GM18858 (cell line): ENCODE results near the gene OXNAD1.
"Not testable (repeated sequence)": the region's sequence is repeated elsewhere in the genome, so short reads cannot be mapped to it uniquely, and the experiment has no call there.

Experiments used
- ATAC-seq: cut with Tn5 transposase; IDR thresholded peaks from one replicate; pipeline ENCODE4 v1.9.1; 2021; ENCODE audit not compliant: unreplicated experiment

OXNAD1 gene

DNA sequence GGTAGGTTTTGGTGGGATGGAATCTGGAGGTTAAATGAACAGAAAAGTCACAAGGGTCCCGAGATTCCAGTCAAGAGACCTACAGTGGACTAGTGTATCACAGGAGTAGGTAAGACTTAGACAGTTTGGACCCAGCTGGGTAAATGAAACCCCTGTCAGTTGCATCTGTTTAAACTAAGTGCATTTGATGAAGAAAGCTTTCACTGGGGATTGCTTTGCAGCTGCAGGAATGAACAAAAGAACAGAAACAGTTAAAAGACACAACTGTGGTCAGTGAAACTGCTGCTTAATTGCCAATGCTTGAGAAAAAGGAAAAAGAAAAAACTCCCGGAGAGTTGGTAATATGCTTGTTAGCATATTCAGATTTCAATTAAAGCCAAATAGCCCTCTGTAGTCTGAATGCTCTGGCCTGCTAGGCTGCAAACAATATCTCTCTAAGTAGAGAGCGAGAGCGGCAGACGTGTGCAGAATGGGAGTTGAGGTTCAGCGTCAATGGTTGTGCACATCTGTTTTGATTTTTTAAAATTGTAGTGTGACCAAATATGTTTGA, 37.1 kb downstream of the OXNAD1 start:
- ATAC-seq: no peak

DNA sequence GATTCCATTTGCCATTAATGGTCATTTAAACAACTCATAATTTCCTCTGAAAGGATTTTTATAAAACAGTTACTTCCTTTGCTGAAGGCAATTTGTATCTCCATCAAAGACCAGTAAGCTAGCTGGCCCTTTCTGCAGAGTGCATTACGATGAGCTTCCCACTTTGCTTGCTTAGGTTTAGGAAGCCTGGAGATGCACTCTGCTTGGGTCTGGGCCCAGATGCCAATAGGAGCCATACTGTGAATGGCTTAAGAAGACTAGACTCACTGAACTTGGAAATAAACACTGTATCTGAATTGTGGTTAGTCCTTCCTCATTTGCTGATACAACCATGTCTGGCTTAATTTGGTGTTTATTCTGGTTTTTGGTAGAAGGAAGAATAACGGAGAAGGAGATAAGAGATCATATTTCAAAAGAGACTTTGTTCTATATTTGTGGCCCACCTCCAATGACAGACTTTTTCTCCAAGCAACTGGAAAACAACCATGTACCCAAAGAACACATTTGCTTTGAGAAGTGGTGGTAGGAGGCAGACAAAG, 38.1 kb downstream of the OXNAD1 start:
- ATAC-seq: no peak

DNA sequence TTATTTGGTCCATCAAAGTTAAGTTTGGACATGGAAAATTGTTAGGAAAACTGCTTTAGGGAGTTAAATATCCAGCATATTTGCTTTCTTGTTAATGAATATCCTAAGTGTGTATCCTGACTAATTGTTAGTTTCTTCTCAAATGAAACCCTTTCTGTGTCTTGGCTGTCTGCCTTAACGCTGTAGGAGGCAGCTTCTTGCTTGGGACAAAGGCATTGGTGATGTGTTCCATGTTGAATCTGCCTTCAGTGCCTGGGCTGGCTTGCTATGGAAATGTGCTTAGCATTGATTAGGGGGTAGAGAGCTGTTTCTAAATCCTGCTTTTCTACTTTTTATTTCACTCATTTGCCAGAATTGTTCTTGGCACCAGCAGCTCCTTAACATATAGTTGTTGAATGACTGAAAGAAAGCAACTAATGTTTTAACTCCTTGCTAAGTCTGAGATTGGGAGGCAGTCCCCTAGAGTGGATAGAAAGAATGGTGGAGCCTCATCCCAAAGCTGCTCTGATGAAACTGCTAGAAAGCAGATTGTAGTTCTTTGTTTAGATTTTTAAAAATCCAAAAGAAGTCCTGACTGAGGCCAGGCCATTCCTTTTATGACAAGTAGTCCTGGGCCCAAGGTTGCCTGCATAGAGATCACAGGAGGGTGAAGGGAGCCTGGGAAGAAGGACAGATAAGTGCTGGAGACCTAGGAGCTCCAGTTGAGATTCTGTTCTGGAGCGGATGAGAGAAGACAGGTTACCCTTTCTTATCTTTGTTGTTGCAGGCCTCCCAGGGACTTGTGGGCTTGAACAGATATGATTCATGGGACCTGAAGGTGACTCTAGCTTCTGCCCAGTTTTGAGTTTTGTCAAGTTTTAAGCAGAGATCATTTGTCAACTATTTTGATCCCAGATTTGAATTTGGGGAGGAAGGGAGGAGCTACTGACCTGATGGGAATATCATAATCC, 39.3 kb downstream of the OXNAD1 start:
- ATAC-seq: no peak

DNA sequence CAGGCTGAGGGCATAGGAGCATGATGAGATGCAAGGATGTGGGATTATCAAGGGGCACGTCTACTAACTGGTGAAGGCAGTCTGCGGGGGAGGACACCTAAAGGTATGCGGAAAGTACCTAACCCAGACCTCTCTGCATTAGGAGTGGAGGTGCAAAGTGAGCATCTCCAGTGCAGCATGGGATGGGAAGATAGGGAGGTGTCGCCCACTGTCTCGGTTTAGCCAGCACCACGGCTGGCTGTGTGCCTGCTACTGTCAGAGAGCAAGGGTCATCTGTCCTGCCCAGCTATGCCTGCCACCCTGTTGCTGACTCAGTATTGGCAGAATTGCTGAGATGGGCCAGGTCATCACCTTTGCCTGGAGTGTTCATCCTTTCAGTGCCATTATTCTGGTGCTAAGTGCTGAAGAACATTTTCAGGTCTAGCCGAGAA, 40.1 kb downstream of the OXNAD1 start:
- ATAC-seq: no peak

DNA sequence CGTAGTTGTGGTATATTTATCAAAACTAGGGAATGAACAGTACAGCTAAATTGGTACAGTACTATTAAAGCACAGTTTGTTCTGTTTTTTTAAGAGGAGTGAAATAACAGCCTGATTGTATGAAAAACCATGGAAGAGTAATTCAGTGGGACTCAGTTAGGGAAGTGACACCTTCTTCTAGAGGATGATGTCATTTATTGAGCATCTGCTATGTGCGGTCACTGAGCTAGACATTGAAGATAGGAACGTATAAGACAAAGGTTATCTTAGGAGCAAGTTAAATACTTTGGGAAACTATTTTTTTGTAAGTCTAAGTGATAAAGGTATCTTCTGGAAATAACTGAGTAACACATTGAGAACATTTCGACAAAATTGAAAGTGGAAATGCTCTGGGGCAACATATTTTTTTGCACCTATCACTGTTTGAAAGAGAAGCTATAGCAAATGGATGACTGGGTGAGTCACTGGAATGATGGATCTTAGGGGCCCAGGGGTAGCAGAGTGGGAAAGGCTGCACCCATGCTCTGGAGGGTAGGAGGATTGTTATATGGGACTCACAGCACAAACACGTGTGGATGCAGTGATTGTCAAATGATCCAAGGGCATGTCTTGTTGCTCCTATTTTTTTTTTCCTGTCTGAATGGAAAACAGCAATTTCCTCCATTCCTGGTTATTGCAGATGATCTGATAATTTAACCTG, 43.0 kb downstream of the OXNAD1 start:
- no peak for ATAC-seq

DNA sequence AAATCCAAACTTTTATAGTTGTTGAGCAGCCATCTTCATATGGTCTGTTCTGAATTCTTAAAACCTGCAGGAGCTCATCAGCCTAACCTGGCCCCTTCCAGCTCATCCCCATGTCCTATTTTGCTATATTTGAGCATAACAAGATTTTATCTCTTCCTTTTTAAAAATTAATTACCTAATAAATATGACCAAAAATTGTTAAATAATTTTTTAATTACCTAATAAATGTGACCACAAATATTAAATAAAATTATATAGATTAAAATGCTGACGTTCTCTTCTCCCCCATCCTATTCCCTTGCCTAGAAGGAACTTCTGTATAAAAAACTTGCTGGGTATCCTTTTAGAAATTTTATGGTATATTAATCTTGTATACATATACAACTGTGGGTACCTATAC, 43.7 kb downstream of the OXNAD1 start:
- no peak for ATAC-seq

DNA sequence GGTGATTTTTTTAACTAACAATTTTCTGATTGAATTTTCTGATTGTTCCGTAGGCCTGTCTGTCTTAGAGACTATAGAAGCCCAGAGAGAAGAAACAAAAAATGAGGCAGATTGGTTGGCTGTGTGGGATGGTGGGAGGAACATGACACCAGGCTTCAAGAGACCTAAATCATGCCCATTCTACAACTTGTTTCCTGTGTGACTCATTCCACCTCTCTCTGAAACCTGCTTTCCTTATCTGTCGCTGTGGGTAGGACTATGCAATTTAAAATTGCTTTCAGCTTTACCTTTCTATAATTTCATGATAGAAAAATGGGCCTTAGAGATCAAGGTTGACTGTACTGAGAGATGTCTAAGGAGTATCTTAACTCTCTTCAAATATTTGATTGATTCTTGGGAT, 44.5 kb downstream of the OXNAD1 start:
- peak; percentile 79 for ATAC-seq

DNA sequence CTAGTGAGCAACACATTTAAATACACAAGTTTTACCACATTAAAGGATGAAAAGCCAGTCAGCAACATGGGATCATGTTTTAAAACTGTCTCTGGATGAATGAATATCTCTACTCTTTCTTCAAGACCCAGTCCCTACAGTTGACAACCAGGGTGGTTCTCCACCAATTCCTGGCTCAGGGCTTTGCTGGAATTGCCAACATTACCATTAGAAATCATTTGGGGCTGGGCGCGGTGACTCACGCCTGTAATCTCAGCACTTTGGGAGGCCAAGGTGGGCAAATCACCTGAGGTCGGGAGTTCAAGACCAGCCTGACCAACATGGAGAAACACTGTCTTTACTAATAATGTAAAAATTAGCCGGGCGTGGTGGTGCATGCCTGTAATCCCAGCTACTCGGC, 45.5 kb downstream of the OXNAD1 start:
- not testable (repeated sequence) for ATAC-seq

DNA sequence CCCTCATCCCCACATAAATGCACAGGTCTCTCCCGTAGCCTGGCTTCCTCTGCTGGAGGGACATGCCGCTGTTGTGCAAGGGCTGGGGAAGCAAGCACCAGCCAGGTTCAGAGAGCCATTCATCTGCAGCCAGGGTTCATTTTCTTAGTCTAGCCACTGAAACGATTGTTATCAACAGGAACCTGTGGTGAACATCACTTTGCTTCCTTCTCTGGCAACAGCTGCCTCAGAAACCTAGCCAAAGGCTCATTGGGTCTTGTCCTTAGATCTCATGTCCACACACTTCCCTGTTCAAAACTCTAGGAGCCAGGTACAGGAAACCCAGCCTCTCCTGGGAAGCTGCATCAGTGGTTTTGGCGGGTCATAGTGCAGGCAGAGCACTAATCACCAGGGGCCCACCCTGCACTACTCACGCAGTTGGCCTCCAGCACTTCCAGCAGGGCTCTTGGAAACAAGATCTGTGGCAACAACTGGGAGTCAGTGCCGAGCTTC, 47.0 kb downstream of the OXNAD1 start:
- peak; percentile 49 for ATAC-seq

DNA sequence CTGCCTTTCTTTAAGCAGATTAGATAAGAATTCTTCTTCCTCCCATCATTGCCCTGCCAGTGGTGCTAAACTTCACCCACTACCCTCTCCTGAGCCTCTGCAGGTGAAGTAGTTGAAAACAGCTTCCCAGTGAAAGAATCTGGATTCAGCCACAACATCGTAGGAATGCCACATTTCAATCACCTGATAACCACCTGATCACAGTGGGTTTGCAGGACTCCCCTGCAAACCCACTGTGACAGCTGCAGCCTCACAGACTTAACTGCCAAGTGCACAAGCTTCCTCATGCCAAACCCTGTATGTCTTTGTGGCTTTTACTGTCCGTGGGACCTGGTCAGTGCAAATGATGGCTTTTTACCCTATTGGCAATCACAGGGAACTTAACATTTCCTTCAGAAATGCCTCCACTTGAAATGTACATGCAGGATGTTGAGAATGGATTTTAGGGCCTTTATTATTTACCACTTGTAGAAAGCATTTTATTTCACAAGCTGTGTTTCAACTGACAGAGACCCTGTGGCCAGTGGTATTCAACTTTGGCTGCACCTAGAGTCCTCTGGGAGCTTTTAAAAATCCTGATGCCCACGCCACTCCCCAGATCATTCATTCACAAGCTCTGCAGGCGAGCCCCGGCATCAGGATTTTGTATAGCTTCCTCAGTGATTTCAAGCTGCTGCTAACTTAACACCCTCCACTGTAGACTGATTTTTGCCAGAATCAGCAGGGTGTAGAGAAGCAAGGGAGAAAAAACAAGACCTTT, 49.1 kb downstream of the OXNAD1 start:
- ATAC-seq: no peak

DNA sequence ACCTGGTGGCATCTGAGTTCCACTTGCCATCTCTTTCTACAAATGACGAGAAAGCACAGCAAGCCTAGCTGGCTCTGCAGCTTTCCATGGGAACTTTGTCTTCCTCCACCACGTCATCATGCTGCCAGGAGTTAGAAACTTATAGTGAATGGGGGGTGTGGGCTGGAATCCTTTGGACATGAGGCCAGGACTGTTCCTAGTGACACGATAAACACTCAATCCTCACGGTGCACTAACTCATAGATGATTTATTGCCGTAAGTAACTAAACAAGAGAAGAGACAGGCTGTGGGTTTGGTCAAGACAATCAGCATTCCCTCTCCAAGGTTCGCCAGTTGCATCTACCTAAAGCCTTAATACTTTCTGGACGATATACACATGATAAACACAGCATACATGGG, 50.6 kb downstream of the OXNAD1 start:
- ATAC-seq: no peak

DNA sequence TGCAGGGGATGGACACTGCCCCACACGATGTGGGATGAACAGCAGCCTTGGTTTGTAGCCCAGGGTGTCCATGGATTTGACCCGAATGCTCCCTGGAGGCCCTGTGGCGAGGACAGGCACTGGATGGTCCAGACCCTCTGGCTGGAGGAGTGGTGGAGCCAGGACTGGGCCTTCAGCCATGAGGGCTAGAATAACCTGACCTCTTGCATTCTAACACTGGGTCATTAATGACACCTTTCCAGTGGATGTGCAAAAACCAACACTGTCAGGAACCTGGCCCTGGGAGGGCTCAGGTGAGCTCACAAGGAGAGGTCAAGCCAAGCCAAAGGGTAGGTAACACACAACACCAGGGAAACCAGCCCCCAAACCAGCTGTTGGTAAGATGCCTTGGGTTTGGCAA, 51.4 kb downstream of the OXNAD1 start:
- ATAC-seq: no peak

DNA sequence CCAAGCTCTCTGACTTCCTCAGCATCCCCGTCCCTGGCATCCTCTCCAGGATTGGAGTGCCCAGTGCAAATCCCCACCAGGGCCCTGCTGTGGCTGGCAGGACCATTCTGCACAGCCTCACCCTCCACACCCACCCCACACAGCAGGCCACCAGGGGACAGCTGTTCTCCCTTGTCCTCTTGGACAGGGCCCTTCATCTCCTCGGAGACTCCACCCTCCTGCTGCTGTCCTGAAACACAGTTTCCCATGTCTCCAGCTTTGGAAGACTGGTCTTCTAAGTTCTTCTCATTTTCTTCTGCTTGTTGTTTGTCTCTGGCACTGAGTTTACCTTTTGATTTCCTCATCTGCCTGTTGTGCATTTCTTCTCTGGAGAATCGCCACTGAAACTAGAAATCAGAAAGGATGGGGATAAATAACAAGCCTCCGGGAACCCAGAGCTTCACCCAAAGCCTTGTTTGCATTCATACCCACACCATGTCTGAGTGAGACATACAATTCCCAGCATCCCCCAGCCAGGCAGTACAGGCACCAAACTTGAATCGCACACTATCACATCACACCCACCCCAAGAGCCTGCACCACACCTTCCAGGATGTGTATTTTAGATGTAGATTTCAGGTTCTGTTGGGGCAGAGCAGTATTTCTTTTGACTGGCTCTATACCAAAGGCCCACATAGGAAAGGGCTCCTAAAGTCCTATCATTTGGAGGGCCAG, 52.0 kb downstream of the OXNAD1 start:
- no peak for ATAC-seq

DNA sequence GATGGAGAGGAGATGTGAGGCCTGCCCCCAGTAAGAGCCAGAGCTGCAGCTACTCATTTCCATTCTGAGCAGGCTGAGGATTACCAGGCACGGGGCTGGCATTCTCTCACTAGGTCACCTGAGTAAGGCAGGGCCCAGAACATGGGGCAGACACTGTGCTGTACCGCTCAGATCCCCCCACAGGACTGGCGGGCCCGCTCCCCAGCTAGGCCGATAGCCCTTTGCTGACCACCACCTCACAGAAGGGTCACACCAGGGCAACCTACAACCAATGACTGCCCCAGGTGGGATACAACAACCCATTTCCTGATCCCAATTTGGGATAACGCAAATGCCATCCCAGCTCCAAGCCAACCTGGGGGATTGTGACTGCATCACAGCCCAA, 52.5 kb downstream of the OXNAD1 start:
- no peak for ATAC-seq

DNA sequence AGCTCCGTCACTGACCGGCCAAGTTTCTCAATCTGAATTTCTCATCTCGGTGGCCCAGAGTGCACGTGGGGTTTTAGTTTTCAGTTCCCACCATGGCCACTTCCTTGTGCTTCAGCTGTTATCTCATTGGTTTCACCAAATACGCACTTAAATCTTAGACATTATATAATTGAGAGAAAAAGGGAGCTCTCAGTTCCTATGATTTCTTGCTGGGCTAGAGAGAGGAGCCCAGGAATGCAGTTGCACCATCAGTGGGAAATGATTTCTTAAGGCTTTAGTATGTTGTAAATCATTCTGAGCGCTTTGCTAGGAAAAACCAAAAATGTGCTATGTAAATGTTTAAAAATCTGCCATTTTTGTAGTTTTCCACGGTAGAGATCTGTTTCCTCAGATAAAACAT, 53.2 kb downstream of the OXNAD1 start:
- ATAC-seq: no peak

DNA sequence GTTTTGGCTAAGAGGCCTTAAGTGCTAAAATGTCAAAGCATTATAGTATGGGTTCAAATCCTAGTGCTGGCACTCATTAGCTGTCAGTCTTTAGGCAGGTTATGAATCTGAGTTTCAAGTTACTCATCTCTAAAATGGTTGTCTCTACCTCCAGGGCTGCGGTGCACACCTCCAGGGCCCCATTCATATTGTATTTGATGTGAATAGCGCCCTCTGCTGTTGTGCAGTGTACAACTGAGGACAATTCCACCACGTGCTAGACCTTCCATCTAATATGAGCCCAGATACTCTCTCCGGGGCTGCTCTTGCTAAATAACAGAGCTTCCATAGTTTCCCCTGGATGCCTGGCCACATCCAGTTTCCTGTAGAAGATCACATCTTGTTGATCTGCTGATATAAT, 54.3 kb downstream of the OXNAD1 start:
- ATAC-seq: no peak

DNA sequence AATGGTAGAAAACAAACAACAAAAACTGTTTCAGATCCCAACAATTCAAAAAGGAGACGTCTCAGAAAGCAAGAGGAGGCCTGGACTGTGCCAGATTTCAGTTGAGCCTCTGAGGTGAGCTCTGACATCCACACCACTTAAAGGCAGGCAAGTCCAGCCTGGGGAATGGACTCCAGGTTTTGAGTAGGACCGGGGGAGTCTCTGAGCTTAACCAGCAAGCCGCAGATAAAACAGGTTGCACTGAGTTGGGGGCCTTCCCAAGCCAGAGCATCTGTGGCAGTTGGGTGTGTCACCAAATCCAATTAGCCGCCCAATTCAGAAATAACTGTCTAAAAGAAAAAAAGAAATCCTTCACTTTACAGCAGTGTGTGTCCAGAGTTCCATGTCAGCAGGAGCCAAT, 54.7 kb downstream of the OXNAD1 start:
- no peak for ATAC-seq

DNA sequence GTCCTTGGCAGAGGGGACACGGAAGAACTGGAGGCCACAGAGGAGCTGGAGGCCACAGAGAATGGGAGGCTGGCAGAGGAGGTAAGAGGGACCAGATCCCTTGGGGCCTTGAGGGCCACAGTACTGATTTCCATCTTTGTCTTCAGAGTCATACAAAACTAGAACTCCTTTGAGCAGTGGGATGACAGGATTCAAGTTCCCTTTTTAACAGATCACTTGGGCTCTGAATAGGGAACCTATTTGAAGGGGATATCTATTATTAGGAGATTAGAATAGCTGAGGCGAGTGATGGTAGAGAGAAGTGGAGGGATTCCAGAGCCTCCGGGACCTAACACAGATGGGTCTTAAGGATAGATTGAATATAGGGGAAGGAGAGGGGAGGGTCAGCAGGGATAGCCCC, 55.7 kb downstream of the OXNAD1 start:
- ATAC-seq: no peak

DNA sequence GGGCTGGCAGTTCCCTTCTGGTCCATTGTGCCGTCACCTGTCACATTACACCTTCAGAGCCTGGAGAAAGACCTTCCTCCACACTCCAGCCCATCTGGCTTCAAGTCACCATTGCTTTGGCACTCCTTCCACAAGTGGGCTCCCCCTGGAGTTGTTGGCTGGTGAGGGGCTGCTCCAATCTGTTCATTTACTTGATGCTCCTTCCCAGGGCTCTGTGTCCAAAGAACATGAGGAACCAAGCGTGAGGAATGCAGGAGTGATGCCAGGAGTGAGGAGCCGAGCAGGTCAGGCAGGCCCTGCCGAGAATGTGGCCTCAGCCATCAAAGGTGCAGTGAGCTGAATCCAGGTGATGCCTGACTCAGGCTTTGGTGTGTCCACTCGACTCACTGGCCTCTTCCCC, 57.2 kb downstream of the OXNAD1 start:
- no peak for ATAC-seq

DNA sequence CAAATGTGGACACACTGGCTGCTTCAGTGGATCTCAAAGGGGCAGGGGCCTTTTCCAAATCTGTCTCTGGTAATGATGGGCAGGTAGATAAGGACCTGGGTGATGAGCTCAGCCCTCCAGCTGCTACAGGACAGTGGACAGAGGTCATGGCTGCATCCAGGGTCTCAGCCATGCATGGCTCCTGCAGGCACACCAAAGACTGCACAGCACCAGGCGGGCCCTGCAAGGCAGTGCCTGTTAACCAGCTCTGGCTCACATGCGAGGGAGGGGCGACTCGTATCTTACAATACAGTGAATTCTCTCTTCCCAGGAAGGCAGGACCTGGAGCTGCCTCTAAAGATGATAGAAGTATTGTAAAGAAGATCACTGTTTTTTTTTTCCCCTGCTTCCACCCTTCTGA, 58.7 kb downstream of the OXNAD1 start:
- no peak for ATAC-seq
